ENCODE data around the gene PLCL2. TPM values are rescaled to one million over a fixed set of nuclear protein-coding genes. Genes with fewer than 3 reads are reported as not detected.

PLCL2 gene
- total RNA-seq, 1 donor from 2014 or later: 26.4 TPM

DNA sequence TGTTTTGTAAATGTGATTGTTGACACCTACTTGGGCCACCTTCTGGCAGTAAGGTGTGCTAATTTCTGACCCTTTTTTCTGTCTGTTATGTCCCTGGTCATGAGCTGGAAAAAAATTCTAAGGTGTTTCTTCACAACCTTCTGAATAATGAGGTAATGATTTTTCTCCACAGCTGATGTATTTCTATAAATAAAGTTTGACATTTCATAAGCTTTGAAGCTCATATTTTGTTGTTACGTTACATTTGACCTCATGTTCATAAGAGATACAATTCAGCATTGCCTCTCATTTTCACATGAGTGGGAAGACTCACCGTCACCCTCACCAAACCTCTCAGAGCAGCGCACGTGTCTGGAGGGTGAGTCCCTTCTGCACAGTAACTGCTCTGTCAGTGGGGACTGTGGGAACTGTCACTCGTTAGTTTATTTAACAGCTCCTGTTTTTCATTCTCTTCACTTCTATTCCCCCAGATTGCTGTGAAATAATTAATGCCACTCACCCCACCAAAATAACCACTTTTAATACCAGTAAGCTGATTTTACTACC, 140.9 kb downstream of the PLCL2 start:
- H3K79me2 ChIP-seq (ENCODE audit: low read depth): no peaks in the 10 kb centered on the region
- no peak overlapping the region for H3K27ac ChIP-seq
- H3K36me3 ChIP-seq: no peaks in the 10 kb centered on the region
- H3K9me3 ChIP-seq (ENCODE audit: low read depth): no peaks in the 10 kb centered on the region
- peaks cover 6% of the 10 kb centered on the region for H3K4me1 ChIP-seq
- no peak overlapping the region for H3K9ac ChIP-seq
- Mint-ChIP-seq H3K36me3 (no peaks in the 10 kb centered on the region), H3K27ac (no peak overlapping the region), H3K27me3 (ENCODE audit: insufficient read depth, low read depth) (peaks cover 2% of the 10 kb centered on the region), H3K4me1 (no peaks in the 10 kb centered on the region), H3K9me3 (no peaks in the 10 kb centered on the region), H3K4me3 (no peak overlapping the region)
- H3K27me3 ChIP-seq: no peaks in the 10 kb centered on the region
- DNase-seq (ENCODE audit: low spot score): no peak
- no peaks in the 10 kb centered on the region for H4K20me1 ChIP-seq (ENCODE audit: low read depth)
- H3K4me3 ChIP-seq: no peak overlapping the region
- no peak overlapping the region for H2AFZ ChIP-seq (replicated peaks)
- TF ChIP-seq, protein P1, sequence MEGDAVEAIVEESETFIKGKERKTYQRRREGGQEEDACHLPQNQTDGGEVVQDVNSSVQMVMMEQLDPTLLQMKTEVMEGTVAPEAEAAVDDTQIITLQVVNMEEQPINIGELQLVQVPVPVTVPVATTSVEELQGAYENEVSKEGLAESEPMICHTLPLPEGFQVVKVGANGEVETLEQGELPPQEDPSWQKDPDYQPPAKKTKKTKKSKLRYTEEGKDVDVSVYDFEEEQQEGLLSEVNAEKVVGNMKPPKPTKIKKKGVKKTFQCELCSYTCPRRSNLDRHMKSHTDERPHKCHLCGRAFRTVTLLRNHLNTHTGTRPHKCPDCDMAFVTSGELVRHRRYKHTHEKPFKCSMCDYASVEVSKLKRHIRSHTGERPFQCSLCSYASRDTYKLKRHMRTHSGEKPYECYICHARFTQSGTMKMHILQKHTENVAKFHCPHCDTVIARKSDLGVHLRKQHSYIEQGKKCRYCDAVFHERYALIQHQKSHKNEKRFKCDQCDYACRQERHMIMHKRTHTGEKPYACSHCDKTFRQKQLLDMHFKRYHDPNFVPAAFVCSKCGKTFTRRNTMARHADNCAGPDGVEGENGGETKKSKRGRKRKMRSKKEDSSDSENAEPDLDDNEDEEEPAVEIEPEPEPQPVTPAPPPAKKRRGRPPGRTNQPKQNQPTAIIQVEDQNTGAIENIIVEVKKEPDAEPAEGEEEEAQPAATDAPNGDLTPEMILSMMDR (IDR thresholded peaks at IDR 0.05): no peak
- TF ChIP-seq EZH2 (IDR thresholded peaks at IDR 0.05): no peak
- TF ChIP-seq EZH2phosphoT487 (IDR thresholded peaks at IDR 0.05): no peak
- no peak overlapping the region for H3K4me2 ChIP-seq
- H3F3A ChIP-seq (ENCODE audit: low read depth): no peaks in the 10 kb centered on the region

DNA sequence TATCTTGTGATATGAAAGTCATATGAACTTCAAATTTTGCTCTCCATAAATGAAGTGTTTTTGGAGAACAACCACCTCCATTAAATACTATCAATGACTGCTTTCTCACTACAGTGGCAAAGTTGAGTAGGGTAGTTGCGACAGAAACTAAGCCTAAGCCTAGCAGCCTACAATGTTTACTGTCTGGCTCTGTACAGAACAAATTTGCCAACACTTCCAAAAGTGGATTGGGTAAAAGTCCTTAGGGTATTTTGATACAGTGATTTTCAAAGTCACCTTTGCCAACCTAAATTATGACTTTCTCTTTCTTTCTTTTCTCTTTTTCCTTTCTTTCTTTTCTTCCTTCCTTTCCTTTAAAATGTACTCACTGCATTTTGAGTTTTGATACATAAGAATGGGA, 142.6 kb downstream of the PLCL2 start:
- Histone ChIP-seq H2AFZ (replicated peaks) (no peak overlapping the region), H3K27ac (no peak overlapping the region), H3K4me1 (peaks cover 16% of the 10 kb centered on the region), H3K4me3 (no peak overlapping the region), H3K4me2 (no peak overlapping the region), H3K27me3 (no peaks in the 10 kb centered on the region), H4K20me1 (ENCODE audit: low read depth) (no peaks in the 10 kb centered on the region), H3K36me3 (no peaks in the 10 kb centered on the region), H3K9ac (no peak overlapping the region), H3K9me3 (ENCODE audit: low read depth) (no peaks in the 10 kb centered on the region), H3F3A (ENCODE audit: low read depth) (no peaks in the 10 kb centered on the region), H3K79me2 (ENCODE audit: low read depth) (no peaks in the 10 kb centered on the region)
- no peak overlapping the region for H3K4me3 Mint-ChIP-seq
- no peaks in the 10 kb centered on the region for H3K36me3 Mint-ChIP-seq
- no peak overlapping the region for H3K27ac Mint-ChIP-seq
- TF ChIP-seq EZH2 (IDR thresholded peaks at IDR 0.05) (no peak), EZH2phosphoT487 (IDR thresholded peaks at IDR 0.05) (no peak)
- TF ChIP-seq, protein P1 (IDR thresholded peaks at IDR 0.05): no peak
- peaks cover 2% of the 10 kb centered on the region for H3K27me3 Mint-ChIP-seq (ENCODE audit: insufficient read depth, low read depth)
- H3K9me3 Mint-ChIP-seq: no peaks in the 10 kb centered on the region
- H3K4me1 Mint-ChIP-seq: peaks cover under 1% of the 10 kb centered on the region
- no peak for DNase-seq (ENCODE audit: low spot score)

DNA sequence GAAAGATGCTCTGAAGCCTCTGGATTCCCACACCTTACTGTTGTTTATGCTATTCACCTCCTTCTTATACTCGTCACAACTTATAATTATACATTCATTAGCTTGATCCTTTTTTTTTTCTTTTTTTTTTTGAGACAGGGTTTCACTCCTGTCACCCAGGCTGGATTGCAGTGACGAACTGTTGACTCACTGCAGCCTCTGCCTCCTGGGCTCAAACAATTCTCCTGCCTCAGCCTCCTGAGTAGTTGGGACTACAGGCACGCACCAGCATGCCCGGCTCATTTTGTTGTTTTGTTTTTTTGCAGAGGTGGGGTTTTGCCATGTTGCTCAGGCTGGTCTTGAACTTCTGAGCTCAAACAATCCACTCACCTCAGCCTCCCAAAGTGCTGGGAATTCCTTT, 143.6 kb downstream of the PLCL2 start:
- Mint-ChIP-seq H3K4me1 (peaks cover 2% of the 10 kb centered on the region), H3K9me3 (no peaks in the 10 kb centered on the region), H3K4me3 (no peak overlapping the region), H3K27ac (no peak overlapping the region), H3K36me3 (no peaks in the 10 kb centered on the region), H3K27me3 (ENCODE audit: insufficient read depth, low read depth) (peaks cover 2% of the 10 kb centered on the region)
- Histone ChIP-seq H3K27ac (no peak overlapping the region), H3K4me3 (no peak overlapping the region), H3K9me3 (ENCODE audit: low read depth) (no peaks in the 10 kb centered on the region), H3F3A (ENCODE audit: low read depth) (no peaks in the 10 kb centered on the region), H3K27me3 (no peaks in the 10 kb centered on the region), H3K4me2 (no peak overlapping the region), H4K20me1 (ENCODE audit: low read depth) (no peaks in the 10 kb centered on the region), H3K36me3 (no peaks in the 10 kb centered on the region), H2AFZ (replicated peaks) (no peak overlapping the region), H3K4me1 (peaks cover 16% of the 10 kb centered on the region), H3K9ac (no peak overlapping the region), H3K79me2 (ENCODE audit: low read depth) (no peaks in the 10 kb centered on the region)
- DNase-seq (ENCODE audit: low spot score): no peak
- TF ChIP-seq EZH2phosphoT487 (IDR thresholded peaks at IDR 0.05) (no peak), EZH2 (IDR thresholded peaks at IDR 0.05) (no peak)
- TF ChIP-seq, protein P1 (IDR thresholded peaks at IDR 0.05): no peak
